H1 (cell line): Measurements from ENCODE around the gene CNST. TPM values are rescaled to one million over a fixed set of nuclear protein-coding genes. Genes with fewer than 3 reads are reported as not detected.

Experiments used
- BACH1 ChIP-seq: IDR thresholded peaks from 2 replicates; pipeline ENCODE4 v1.6.1; 2012; ENCODE audit warnings: low read length, improper control_type of control experiment
- CHD7 ChIP-seq: fragments of 300-600 bp; sonication (generic); IDR thresholded peaks from 2 replicates; pipeline ENCODE4 v1.7.1; 2012; ENCODE audit warnings: low read length, moderate library complexity, mild to moderate bottlenecking, inconsistent platforms; ENCODE audit not compliant: insufficient replicate concordance
- GTF2F1 ChIP-seq: IDR thresholded peaks from 2 replicates; pipeline ENCODE4 v1.6.1; 2012; ENCODE audit warnings: low read depth, low read length, improper control_type of control experiment, borderline replicate concordance
- KDM4A ChIP-seq: IDR thresholded peaks from one replicate; pipeline ENCODE4 v1.7.1; 2012; ENCODE audit warnings: low read depth, mild to moderate bottlenecking, moderate library complexity, low read length, inconsistent platforms; ENCODE audit not compliant: severe bottlenecking
- POLR2A ChIP-seq, 2 experiments: IDR thresholded peaks; 1 replicate in 1 of 2; 2 replicates in 1 of 2; pipeline ENCODE4 v1.6.1; 2011; ENCODE audit warnings: low read depth in 2 of 2, low read length in 2 of 2, mild to moderate bottlenecking in 2 of 2; ENCODE audit errors: control extremely low read depth in 1 of 2
- SIRT6 ChIP-seq: IDR thresholded peaks from one replicate; pipeline ENCODE4 v1.7.1; 2012; ENCODE audit warnings: low read length, inconsistent platforms
- polyA plus RNA-seq, 7 experiments: library from polyadenylated mRNA; depleted of rRNA in 3 of 7; stranded (reverse) in 5 of 7; unstranded in 2 of 7; fragments of >200 nt in 5 of 7; fragments of 200-250 nt in 2 of 7; gene quantifications; 1 replicate in 5 of 7; 2 replicates in 1 of 7; 4 replicates in 1 of 7; pipeline versions ENCODE4 v1.2.1 to v1.2.3, GENCODE V29; 2011 to 2013; ENCODE audit warnings: missing spikeins in 2 of 7, mixed read lengths in 2 of 7
- total RNA-seq: library from RNA; stranded (reverse); fragmentation: NEBNext Ultra II Directional; extraction: Animal tissue kit (Norgen Biotek cat#: 25700); gene quantifications from 2 replicates; pipeline ENCODE4 v1.2.1, GENCODE V29; 2021

Gene CNST
- total and polyA plus RNA-seq, 2 of the 8 experiments (the other 6 are each of a cell fraction or from before 2014, with no cell fraction given) = 5.3 to 21.3 TPM

- no peak for TF ChIP-seq CHD7
- TF ChIP-seq GTF2F1 = no peak
- no peak for TF ChIP-seq SIRT6
- no peak for TF ChIP-seq BACH1
- no peak for TF ChIP-seq KDM4A
- no peak for TF ChIP-seq POLR2A (IDR thresholded peaks at IDR 0.05; ENCODE audit: control extremely low read depth in 1 of 2, low read depth in 2 of 2, low read length in 2 of 2)
Observed at GRCh38 chr1:246583448-246584185, 17.4 kb downstream of the CNST start (continued).
